WTC11 (cell line): ENCODE data around the gene NPAS3. TPM values are rescaled to one million over a fixed set of nuclear protein-coding genes. Genes with fewer than 3 reads are reported as not detected.

Source experiments
- ATAC-seq: fragments of 200-7000 bp; cut with Tn5 transposase; 2 replicates; pipeline ENCODE4 v1.10.0; 2021; ENCODE audit warnings: mild to moderate bottlenecking, moderate library complexity
- CTCF ChIA-PET: fragments of 300-600 bp; sonication (Branson Sonifier 250); formaldehyde crosslinking; loops from one replicate; lab custom pipeline; 2021; ENCODE audit warnings: antibody characterized with exemption; lab: Charles Lee
- POLR2A ChIA-PET: fragments of 350-600 bp; sonication (Branson Sonifier 250); formaldehyde crosslinking; loops from one replicate; lab custom pipeline; 2021; ENCODE audit warnings: antibody characterized with exemption; lab: Charles Lee
- DNase-seq: peaks from one replicate; pipeline ENCODE4 v3.0.0; 2021; ENCODE audit warnings: low spot score
- H3K27ac Mint-ChIP-seq: 2 replicates; pipeline ENCODE4 v1.8.0; 2021; ENCODE audit warnings: mixed read lengths
- H3K27me3 Mint-ChIP-seq: 2 replicates; pipeline ENCODE4 v1.8.0; 2021; ENCODE audit warnings: low read depth, mild to moderate bottlenecking, moderate library complexity, mixed read lengths
- H3K36me3 Mint-ChIP-seq: 2 replicates; pipeline ENCODE4 v1.8.0; 2021; ENCODE audit warnings: mixed read lengths
- H3K4me1 Mint-ChIP-seq: 2 replicates; pipeline ENCODE4 v1.8.0; 2022; ENCODE audit warnings: mixed read lengths
- H3K4me3 Mint-ChIP-seq: 2 replicates; pipeline ENCODE4 v1.8.0; 2021; ENCODE audit warnings: mild to moderate bottlenecking, moderate library complexity, mixed read lengths
- H3K9me3 Mint-ChIP-seq: 2 replicates; pipeline ENCODE4 v1.8.0; 2021; ENCODE audit warnings: mixed read lengths
- ATF1 ChIP-seq: sonication (generic); formaldehyde crosslinking; IDR thresholded peaks from 2 replicates; pipeline ENCODE4 v1.8.1; 2023; ENCODE audit warnings: mild to moderate bottlenecking, moderate library complexity, missing genetic modification reagents
- CBFB ChIP-seq: sonication (generic); formaldehyde crosslinking; IDR thresholded peaks from 2 replicates; pipeline ENCODE4 v1.8.1; 2022; ENCODE audit warnings: mild to moderate bottlenecking, low read depth, missing genetic modification reagents
- CREM ChIP-seq: sonication (generic); formaldehyde crosslinking; IDR thresholded peaks from 2 replicates; pipeline ENCODE4 v1.8.1; 2022; ENCODE audit warnings: mild to moderate bottlenecking, missing genetic modification reagents, moderate library complexity
- ESRRA ChIP-seq: sonication (generic); formaldehyde crosslinking; IDR thresholded peaks from 2 replicates; pipeline ENCODE4 v1.8.1; 2022; ENCODE audit warnings: mild to moderate bottlenecking, missing genetic modification reagents, borderline replicate concordance
- FOXP1 ChIP-seq: sonication (generic); formaldehyde crosslinking; IDR thresholded peaks from 2 replicates; pipeline ENCODE4 v1.8.0; 2022; ENCODE audit warnings: missing genetic modification reagents, mild to moderate bottlenecking, moderate library complexity, borderline replicate concordance
- GABPB1 ChIP-seq: sonication (generic); formaldehyde crosslinking; IDR thresholded peaks from 2 replicates; pipeline ENCODE4 v1.8.1; 2023; ENCODE audit warnings: mild to moderate bottlenecking, missing genetic modification reagents
- HMGA2 ChIP-seq: fragments of 250-450 bp; sonication (Bioruptor Pico); IDR thresholded peaks from 2 replicates; pipeline ENCODE4 v1.4.0; 2021; ENCODE audit warnings: mild to moderate bottlenecking, moderate library complexity
- JAZF1 ChIP-seq: fragments of 250-450 bp; sonication (Bioruptor Pico); IDR thresholded peaks from 2 replicates; pipeline ENCODE4 v1.9.0; 2021; ENCODE audit warnings: moderate library complexity, mild to moderate bottlenecking, inconsistent platforms
- MXD4 ChIP-seq: fragments of 250-450 bp; sonication (Bioruptor Pico); IDR thresholded peaks from 2 replicates; pipeline ENCODE4 v1.8.0; 2021; ENCODE audit warnings: mild to moderate bottlenecking, moderate library complexity, borderline replicate concordance
- MYBL2 ChIP-seq: sonication (generic); formaldehyde crosslinking; IDR thresholded peaks from 2 replicates; pipeline ENCODE4 v1.8.1; 2023; ENCODE audit warnings: mild to moderate bottlenecking, moderate library complexity, missing genetic modification reagents
- NR3C1 ChIP-seq: sonication (generic); formaldehyde crosslinking; conservative IDR thresholded peaks from 2 replicates; pipeline ENCODE4 v1.8.1; 2023; ENCODE audit warnings: low read depth, mild to moderate bottlenecking, missing genetic modification reagents
- OVOL2 ChIP-seq: fragments of 250-450 bp; sonication (Bioruptor Pico); IDR thresholded peaks from 2 replicates; pipeline ENCODE4 v1.9.0; 2021; ENCODE audit warnings: mild to moderate bottlenecking, borderline replicate concordance
- RELA ChIP-seq: sonication (generic); formaldehyde crosslinking; IDR thresholded peaks from 2 replicates; pipeline ENCODE4 v1.8.1; 2022; ENCODE audit warnings: missing genetic modification reagents, mild to moderate bottlenecking, borderline replicate concordance
- SOX15 ChIP-seq: fragments of 250-450 bp; sonication (Bioruptor Pico); IDR thresholded peaks from 2 replicates; pipeline ENCODE4 v1.9.0; 2021; ENCODE audit warnings: mild to moderate bottlenecking
- TEAD4 ChIP-seq: sonication (generic); formaldehyde crosslinking; IDR thresholded peaks from 2 replicates; pipeline ENCODE4 v1.8.0; 2022; ENCODE audit warnings: mild to moderate bottlenecking, missing genetic modification reagents
- ZNF317 ChIP-seq: sonication (generic); formaldehyde crosslinking; IDR thresholded peaks from 2 replicates; pipeline ENCODE4 v1.8.1; 2023; ENCODE audit warnings: low read depth, mild to moderate bottlenecking, moderate library complexity, missing genetic modification reagents, borderline replicate concordance
- ZNF416 ChIP-seq: fragments of 250-450 bp; sonication (Bioruptor Pico); IDR thresholded peaks from 2 replicates; pipeline ENCODE4 v1.9.0; 2021; ENCODE audit warnings: mild to moderate bottlenecking, inconsistent platforms
- total RNA-seq: library from RNA; stranded (reverse); gene quantifications from 3 replicates; pipeline ENCODE4 v1.2.3, GENCODE V29; 2021
- TF ChIP-seq, protein P1 (sequence below): sonication (generic); formaldehyde crosslinking; IDR thresholded peaks from 2 replicates; pipeline ENCODE4 v1.8.1; 2022; ENCODE audit warnings: low read depth, mild to moderate bottlenecking, moderate library complexity, missing genetic modification reagents, borderline replicate concordance
- TF ChIP-seq, protein P2 (sequence below): fragments of 250-450 bp; sonication (Bioruptor Pico); IDR thresholded peaks from 2 replicates; pipeline ENCODE4 v1.9.0; 2021; ENCODE audit warnings: mild to moderate bottlenecking, borderline replicate concordance
- TF ChIP-seq, protein P3 (sequence below): fragments of 250-450 bp; sonication (Bioruptor Pico); conservative IDR thresholded peaks from 2 replicates; pipeline ENCODE4 v1.9.0; 2021; ENCODE audit warnings: mild to moderate bottlenecking
- TF ChIP-seq, protein P4 (sequence below): sonication (generic); formaldehyde crosslinking; IDR thresholded peaks from 2 replicates; pipeline ENCODE4 v1.8.0; 2023; ENCODE audit warnings: mild to moderate bottlenecking, missing genetic modification reagents
- TF ChIP-seq, protein P5 (sequence below): sonication (generic); formaldehyde crosslinking; IDR thresholded peaks from 2 replicates; pipeline ENCODE4 v1.8.0; 2022; ENCODE audit warnings: mild to moderate bottlenecking, missing genetic modification reagents
- TF ChIP-seq, protein P6 (sequence below): sonication (generic); formaldehyde crosslinking; IDR thresholded peaks from 2 replicates; pipeline ENCODE4 v1.8.1; 2023; ENCODE audit warnings: mild to moderate bottlenecking, moderate library complexity, missing genetic modification reagents

The NPAS3 gene
- total RNA-seq, 1 experiment from 2014 or later = 3.2 TPM

DNA sequence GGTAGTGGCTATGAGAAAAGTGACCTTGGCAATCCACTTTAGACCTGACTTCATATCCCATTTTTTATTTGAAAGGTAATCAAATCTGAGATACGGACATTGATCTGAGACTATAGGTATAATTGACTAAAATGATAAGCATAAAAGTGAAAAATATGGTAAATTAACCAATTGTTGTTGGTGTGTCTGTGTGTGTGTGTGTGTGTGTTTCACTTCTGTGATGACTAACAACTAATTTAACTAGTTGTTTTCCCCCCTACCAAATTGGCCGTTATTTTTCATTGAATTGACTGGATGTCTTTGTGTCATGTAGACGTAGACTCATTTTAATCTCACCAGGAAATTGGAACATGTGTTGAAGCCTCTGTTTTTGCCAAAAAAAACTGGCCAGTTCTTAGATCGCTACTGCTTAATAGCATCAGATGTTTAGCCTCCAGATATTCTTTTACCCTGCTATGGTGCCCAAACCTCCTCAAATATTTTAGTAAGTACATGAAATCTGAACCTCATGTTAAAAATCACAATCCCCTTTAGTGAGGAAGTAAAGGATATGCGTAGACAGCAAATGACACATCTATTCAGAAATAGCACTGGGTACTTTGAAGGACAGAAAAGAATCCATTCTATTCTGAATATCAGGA is 617.2 kb downstream of the NPAS3 start (continued):
- TF ChIP-seq ZNF416 (no peak), CBFB (CRISPR knock-in tag) (no peak), NR3C1 (CRISPR knock-in tag) (no peak), GABPB1 (CRISPR knock-in tag) (no peak), FOXP1 (no peak), SOX15 (CRISPR knock-in tag) (no peak)

DNA sequence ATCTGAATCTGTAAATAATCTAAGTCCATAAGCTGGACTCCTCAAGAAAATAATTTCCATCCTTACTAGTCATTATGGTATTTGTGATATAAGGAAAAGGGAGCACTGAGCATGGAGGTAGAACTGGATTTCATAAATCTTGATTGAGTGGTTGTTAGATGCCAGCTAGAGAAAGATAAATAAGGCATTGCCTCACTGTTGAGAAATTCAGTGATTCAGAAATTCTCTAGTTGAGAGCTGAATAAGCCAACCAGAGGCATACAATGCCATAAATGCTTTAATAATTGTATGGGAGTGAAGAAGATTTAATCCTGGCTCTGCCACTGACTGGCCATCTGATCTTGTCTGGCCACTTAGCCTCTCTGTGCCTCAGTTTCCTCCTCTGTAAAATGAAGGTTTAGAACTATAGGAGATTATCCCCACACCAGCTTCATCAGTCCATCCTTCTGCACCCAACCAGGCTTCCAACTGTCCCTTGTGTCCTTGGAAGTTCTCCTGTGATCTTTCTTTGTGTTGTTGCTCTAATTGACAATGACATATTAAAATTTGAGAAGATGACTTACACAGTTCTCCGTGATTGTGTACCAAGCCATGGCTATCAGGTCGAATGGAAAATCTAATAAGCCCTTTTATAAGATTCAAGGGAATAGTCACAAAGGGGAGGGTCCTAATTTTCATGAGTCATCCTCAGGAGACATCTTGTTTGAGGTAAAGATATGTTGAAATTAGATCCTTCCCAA is 617.9 kb downstream of the NPAS3 start:
- no peaks in the 10 kb centered on the region for H3K9me3 Mint-ChIP-seq
- no peak for TF ChIP-seq CBFB (CRISPR knock-in tag)
- no peak for TF ChIP-seq HMGA2 (CRISPR knock-in tag)
- TF ChIP-seq, protein P1, sequence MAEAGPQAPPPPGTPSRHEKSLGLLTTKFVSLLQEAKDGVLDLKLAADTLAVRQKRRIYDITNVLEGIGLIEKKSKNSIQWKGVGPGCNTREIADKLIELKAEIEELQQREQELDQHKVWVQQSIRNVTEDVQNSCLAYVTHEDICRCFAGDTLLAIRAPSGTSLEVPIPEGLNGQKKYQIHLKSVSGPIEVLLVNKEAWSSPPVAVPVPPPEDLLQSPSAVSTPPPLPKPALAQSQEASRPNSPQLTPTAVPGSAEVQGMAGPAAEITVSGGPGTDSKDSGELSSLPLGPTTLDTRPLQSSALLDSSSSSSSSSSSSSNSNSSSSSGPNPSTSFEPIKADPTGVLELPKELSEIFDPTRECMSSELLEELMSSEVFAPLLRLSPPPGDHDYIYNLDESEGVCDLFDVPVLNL (CRISPR knock-in tag) = no peak
- TF ChIP-seq ESRRA (CRISPR knock-in tag) = no peak
- no peak for TF ChIP-seq OVOL2 (CRISPR knock-in tag)
- no peak for TF ChIP-seq JAZF1 (CRISPR knock-in tag)
- TF ChIP-seq, protein P2, sequence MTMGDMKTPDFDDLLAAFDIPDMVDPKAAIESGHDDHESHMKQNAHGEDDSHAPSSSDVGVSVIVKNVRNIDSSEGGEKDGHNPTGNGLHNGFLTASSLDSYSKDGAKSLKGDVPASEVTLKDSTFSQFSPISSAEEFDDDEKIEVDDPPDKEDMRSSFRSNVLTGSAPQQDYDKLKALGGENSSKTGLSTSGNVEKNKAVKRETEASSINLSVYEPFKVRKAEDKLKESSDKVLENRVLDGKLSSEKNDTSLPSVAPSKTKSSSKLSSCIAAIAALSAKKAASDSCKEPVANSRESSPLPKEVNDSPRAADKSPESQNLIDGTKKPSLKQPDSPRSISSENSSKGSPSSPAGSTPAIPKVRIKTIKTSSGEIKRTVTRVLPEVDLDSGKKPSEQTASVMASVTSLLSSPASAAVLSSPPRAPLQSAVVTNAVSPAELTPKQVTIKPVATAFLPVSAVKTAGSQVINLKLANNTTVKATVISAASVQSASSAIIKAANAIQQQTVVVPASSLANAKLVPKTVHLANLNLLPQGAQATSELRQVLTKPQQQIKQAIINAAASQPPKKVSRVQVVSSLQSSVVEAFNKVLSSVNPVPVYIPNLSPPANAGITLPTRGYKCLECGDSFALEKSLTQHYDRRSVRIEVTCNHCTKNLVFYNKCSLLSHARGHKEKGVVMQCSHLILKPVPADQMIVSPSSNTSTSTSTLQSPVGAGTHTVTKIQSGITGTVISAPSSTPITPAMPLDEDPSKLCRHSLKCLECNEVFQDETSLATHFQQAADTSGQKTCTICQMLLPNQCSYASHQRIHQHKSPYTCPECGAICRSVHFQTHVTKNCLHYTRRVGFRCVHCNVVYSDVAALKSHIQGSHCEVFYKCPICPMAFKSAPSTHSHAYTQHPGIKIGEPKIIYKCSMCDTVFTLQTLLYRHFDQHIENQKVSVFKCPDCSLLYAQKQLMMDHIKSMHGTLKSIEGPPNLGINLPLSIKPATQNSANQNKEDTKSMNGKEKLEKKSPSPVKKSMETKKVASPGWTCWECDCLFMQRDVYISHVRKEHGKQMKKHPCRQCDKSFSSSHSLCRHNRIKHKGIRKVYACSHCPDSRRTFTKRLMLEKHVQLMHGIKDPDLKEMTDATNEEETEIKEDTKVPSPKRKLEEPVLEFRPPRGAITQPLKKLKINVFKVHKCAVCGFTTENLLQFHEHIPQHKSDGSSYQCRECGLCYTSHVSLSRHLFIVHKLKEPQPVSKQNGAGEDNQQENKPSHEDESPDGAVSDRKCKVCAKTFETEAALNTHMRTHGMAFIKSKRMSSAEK (CRISPR knock-in tag) = no peak
- TF ChIP-seq ZNF317 (CRISPR knock-in tag) = no peak
- TF ChIP-seq, protein P3, sequence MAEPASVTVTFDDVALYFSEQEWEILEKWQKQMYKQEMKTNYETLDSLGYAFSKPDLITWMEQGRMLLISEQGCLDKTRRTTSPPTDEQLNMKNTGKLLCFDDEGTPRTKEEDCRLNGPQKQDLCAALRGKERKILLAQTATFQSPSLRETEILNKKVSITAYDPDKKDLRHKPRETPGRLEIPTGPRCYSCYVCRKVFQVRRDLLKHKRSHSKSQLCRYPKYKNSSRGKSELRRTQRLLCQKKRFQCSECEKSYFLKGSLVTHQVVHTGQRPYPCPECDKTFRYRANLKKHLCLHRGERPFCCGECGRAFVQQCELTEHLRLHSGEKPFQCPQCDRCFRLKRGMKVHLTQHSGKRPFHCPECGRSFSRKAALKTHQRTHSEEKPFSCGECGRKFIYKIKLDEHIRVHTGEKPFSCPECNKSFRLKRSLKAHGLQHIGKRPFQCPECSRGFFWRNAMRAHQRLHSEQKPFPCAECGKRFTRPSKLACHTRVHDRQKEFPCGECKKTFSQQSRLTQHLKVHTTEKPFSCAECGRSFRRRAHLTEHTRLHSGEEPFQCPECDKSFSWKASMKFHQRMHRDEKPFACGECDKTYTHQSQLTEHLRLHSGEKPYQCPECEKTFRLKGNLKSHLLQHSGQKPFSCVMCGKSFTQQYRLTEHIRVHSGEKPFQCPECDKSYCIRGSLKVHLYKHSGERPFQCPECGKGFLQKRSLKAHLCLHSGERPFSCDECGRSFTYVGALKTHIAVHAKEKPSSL = no peak
- no peak for TF ChIP-seq ATF1 (CRISPR knock-in tag)
- TF ChIP-seq, protein P4, sequence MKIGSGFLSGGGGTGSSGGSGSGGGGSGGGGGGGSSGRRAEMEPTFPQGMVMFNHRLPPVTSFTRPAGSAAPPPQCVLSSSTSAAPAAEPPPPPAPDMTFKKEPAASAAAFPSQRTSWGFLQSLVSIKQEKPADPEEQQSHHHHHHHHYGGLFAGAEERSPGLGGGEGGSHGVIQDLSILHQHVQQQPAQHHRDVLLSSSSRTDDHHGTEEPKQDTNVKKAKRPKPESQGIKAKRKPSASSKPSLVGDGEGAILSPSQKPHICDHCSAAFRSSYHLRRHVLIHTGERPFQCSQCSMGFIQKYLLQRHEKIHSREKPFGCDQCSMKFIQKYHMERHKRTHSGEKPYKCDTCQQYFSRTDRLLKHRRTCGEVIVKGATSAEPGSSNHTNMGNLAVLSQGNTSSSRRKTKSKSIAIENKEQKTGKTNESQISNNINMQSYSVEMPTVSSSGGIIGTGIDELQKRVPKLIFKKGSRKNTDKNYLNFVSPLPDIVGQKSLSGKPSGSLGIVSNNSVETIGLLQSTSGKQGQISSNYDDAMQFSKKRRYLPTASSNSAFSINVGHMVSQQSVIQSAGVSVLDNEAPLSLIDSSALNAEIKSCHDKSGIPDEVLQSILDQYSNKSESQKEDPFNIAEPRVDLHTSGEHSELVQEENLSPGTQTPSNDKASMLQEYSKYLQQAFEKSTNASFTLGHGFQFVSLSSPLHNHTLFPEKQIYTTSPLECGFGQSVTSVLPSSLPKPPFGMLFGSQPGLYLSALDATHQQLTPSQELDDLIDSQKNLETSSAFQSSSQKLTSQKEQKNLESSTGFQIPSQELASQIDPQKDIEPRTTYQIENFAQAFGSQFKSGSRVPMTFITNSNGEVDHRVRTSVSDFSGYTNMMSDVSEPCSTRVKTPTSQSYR = no peak
- TF ChIP-seq CREM (CRISPR knock-in tag) = no peak
- no peak for TF ChIP-seq TEAD4 (CRISPR knock-in tag)
- TF ChIP-seq, protein P5, sequence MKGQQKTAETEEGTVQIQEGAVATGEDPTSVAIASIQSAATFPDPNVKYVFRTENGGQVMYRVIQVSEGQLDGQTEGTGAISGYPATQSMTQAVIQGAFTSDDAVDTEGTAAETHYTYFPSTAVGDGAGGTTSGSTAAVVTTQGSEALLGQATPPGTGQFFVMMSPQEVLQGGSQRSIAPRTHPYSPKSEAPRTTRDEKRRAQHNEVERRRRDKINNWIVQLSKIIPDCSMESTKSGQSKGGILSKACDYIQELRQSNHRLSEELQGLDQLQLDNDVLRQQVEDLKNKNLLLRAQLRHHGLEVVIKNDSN (CRISPR knock-in tag) = no peak
- TF ChIP-seq, protein P6, sequence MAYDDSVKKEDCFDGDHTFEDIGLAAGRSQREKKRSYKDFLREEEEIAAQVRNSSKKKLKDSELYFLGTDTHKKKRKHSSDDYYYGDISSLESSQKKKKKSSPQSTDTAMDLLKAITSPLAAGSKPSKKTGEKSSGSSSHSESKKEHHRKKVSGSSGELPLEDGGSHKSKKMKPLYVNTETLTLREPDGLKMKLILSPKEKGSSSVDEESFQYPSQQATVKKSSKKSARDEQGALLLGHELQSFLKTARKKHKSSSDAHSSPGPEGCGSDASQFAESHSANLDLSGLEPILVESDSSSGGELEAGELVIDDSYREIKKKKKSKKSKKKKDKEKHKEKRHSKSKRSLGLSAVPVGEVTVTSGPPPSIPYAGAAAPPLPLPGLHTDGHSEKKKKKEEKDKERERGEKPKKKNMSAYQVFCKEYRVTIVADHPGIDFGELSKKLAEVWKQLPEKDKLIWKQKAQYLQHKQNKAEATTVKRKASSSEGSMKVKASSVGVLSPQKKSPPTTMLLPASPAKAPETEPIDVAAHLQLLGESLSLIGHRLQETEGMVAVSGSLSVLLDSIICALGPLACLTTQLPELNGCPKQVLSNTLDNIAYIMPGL (CRISPR knock-in tag) = no peak
- no peak for TF ChIP-seq RELA
- TF ChIP-seq MYBL2 (CRISPR knock-in tag) = no peak
- no peak for TF ChIP-seq MXD4 (CRISPR knock-in tag)
- H3K27ac Mint-ChIP-seq = no peak overlapping the region
- H3K4me3 Mint-ChIP-seq = no peak overlapping the region
- H3K36me3 Mint-ChIP-seq = no peaks in the 10 kb centered on the region
- CTCF ChIA-PET = no interaction called here
- peaks cover 33% of the 10 kb centered on the region for H3K4me1 Mint-ChIP-seq
- no peaks in the 10 kb centered on the region; the same call in 1 of the 2 replicates for H3K27me3 Mint-ChIP-seq
- POLR2A ChIA-PET = no interaction called here
- no peak for DNase-seq
- no peak for ATAC-seq
